SH-SY5Y (cell line): ENCODE results near the gene PXMP4.

Experiments used
- GATA2 ChIP-seq: IDR thresholded peaks from 2 replicates; pipeline ENCODE4 v1.6.1; 2011; ENCODE audit warnings: mild to moderate bottlenecking, low read depth, low read length
- GATA3 ChIP-seq: IDR thresholded peaks from 2 replicates; pipeline ENCODE4 v1.6.1; 2011; ENCODE audit warnings: low read depth, mild to moderate bottlenecking, low read length, moderate library complexity

DNA sequence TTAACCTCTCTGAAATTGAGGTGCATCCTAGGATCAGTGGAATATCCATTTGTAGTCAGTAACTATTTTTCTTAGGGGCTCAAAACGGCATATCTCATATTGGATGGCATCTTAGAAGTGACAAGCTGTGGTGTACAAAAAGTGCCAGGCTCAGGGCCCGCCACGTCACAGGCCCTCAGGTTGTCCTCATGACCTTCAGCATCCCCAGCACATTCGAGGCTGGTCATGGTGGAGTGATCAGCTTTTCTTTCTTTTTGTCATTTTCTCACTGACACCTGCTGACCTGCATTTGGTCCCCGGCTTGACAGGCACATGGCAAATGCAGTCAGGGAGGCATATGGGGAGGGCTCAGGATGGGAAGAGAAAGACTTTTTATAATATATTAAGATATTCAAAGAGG lies 26.8 kb downstream of the PXMP4 start:
- TF ChIP-seq GATA2: no peak
- TF ChIP-seq GATA3: no peak
